GM23248 (cell line): ENCODE results near the gene LMAN2. TPM values are rescaled to one million over a fixed set of nuclear protein-coding genes. Genes with fewer than 3 reads are reported as not detected.

ENCODE experiments used
- DNase-seq: peaks from one replicate; pipeline ENCODE4 v3.0.0-alpha.2; 2015
- H2AFZ ChIP-seq: fragments of 200-600 bp; sonication (generic); 2 replicates; pipeline ENCODE4 v1.6.1; 2016; ENCODE audit warnings: antibody characterized with exemption
- H3F3A ChIP-seq: fragments of 200-600 bp; sonication (generic); 2 replicates; pipeline ENCODE4 v1.6.1; 2016; ENCODE audit warnings: mild to moderate bottlenecking, antibody characterized with exemption, mixed run types; ENCODE audit not compliant: insufficient read depth
- H3K27ac ChIP-seq: fragments of 200-600 bp; sonication (generic); 2 replicates; pipeline ENCODE4 v1.5.1; 2016; ENCODE audit warnings: mild to moderate bottlenecking
- H3K27me3 ChIP-seq: fragments of 200-600 bp; sonication (generic); replicated peaks from 2 replicates; pipeline ENCODE4 v1.6.1; 2016; ENCODE audit warnings: mild to moderate bottlenecking; ENCODE audit not compliant: insufficient read depth
- H3K36me3 ChIP-seq: fragments of 200-600 bp; sonication (generic); 2 replicates; pipeline ENCODE4 v1.6.1; 2016; ENCODE audit warnings: low read depth, mild to moderate bottlenecking
- H3K4me1 ChIP-seq: fragments of 200-600 bp; sonication (generic); 2 replicates; pipeline ENCODE4 v1.6.1; 2016; ENCODE audit warnings: mild to moderate bottlenecking; ENCODE audit not compliant: insufficient read depth
- H3K4me2 ChIP-seq: fragments of 200-600 bp; sonication (generic); one replicate; pipeline ENCODE4 v1.6.1; 2016; ENCODE audit warnings: mild to moderate bottlenecking; ENCODE audit not compliant: unreplicated experiment
- H3K4me3 ChIP-seq: fragments of 200-600 bp; sonication (generic); 2 replicates; pipeline ENCODE4 v1.5.1; 2016; ENCODE audit warnings: mild to moderate bottlenecking
- H3K79me2 ChIP-seq: fragments of 200-600 bp; sonication (generic); 2 replicates; pipeline ENCODE4 v1.6.1; 2016; ENCODE audit warnings: mild to moderate bottlenecking; ENCODE audit not compliant: insufficient read depth
- H3K9ac ChIP-seq: fragments of 200-600 bp; sonication (generic); 2 replicates; pipeline ENCODE4 v1.6.1; 2016; ENCODE audit warnings: mild to moderate bottlenecking
- H3K9me2 ChIP-seq: fragments of 200-600 bp; sonication (generic); 2 replicates; pipeline ENCODE4 v1.6.1; 2016; ENCODE audit warnings: mixed run types, mild to moderate bottlenecking, moderate library complexity; ENCODE audit not compliant: insufficient read depth
- H3K9me3 ChIP-seq: fragments of 200-600 bp; sonication (generic); one replicate; pipeline ENCODE4 v1.6.1; 2017; ENCODE audit warnings: low read depth
- H4K20me1 ChIP-seq: fragments of 200-600 bp; sonication (generic); 2 replicates; pipeline ENCODE4 v1.6.0; 2016; ENCODE audit not compliant: insufficient read depth
- EZH2 ChIP-seq: fragments of 200-600 bp; sonication (generic); IDR thresholded peaks from 2 replicates; pipeline ENCODE4 v1.6.1; 2018; ENCODE audit warnings: antibody characterized with exemption, mild to moderate bottlenecking; ENCODE audit not compliant: insufficient read depth, poor library complexity, severe bottlenecking
- EZH2phosphoT487 ChIP-seq: fragments of 200-600 bp; sonication (generic); IDR thresholded peaks from 2 replicates; pipeline ENCODE4 v1.6.1; 2018; ENCODE audit warnings: antibody characterized with exemption, moderate library complexity, mild to moderate bottlenecking, low read depth; ENCODE audit not compliant: insufficient read depth
- WGBS, 2 experiments: methylation state at CpG; one replicate each; pipeline ENCODE4 v1.1.6; 2015 to 2017; ENCODE audit warnings: low lambda C conversion rate in 2 of 2, low coverage in 1 of 2; ENCODE audit errors: missing lambda C conversion rate in 2 of 2; 5-methylcytosine and 5-hydroxymethylcytosine counted together
- in situ Hi-C: fragments of 300-500 bp; cut with MboI; formaldehyde crosslinking; loops from 2 replicates; pipeline ENCODE4 v1.15.0; 2020
- polyA plus RNA-seq: library from polyadenylated mRNA; unstranded; fragments of >200 nt; fragmentation: Nextera tagmentation; extraction: Ambion mirVana; gene quantifications from 2 replicates; pipeline ENCODE4 v1.2.1, GENCODE V29; 2016
- total RNA-seq: library from RNA; depleted of rRNA; stranded (reverse); fragments of >200 nt; shearing (Covaris generic); gene quantifications from 2 replicates; pipeline ENCODE4 v1.2.3, GENCODE V29; 2014

LMAN2 gene
- total and polyA plus RNA-seq, 2 experiments from 2014 or later = 303 to 313 TPM

- no peak for DNase-seq
Observed at GRCh38 chr5:177367981-177368868, 16.8 kb upstream of the LMAN2 start.

GRCh38 chr5:177367323-177367848 lies 15.9 kb upstream of the LMAN2 start:
- H3K9me2 ChIP-seq = no peaks in the 10 kb centered on the region
- no peaks in the 10 kb centered on the region for H3F3A ChIP-seq
- H3K9me3 ChIP-seq = no peaks in the 10 kb centered on the region
- DNase-seq = no peak
- no peaks in the 10 kb centered on the region for H3K27me3 ChIP-seq
- in situ Hi-C loops = no loop called here
- no peaks in the 10 kb centered on the region for H3K79me2 ChIP-seq
- peak overlapping the region; percentile 92 for H2AFZ ChIP-seq
- no peak for TF ChIP-seq EZH2phosphoT487
- TF ChIP-seq EZH2 = no peak
- H3K4me3 ChIP-seq = peak overlapping the region; percentile 66
- no peaks in the 10 kb centered on the region for H4K20me1 ChIP-seq
- 9 to 11% methylated on average over 32 to 40 of the region's 46 CpGs for WGBS, 2 experiments
- H3K27ac ChIP-seq = no peak overlapping the region
- 0 out of 2 replicates have a peak overlapping the region, but pooled peaks have one; percentile 80 for H3K9ac ChIP-seq
- peaks cover 19% of the 10 kb centered on the region for H3K4me1 ChIP-seq
- no peaks in the 10 kb centered on the region for H3K36me3 ChIP-seq
- peak overlapping the region; percentile 86 for H3K4me2 ChIP-seq

More at GRCh38 chr5:177367981-177368868, 16.8 kb upstream of the LMAN2 start:
- H3K4me1 ChIP-seq = peaks cover 18% of the 10 kb centered on the region
- no peaks in the 10 kb centered on the region for H3K79me2 ChIP-seq
- TF ChIP-seq EZH2phosphoT487 = no peak
- no peak for TF ChIP-seq EZH2
- H3K4me3 ChIP-seq = no peak overlapping the region
- H3F3A ChIP-seq = no peaks in the 10 kb centered on the region
- no peaks in the 10 kb centered on the region for H3K9me3 ChIP-seq
- 82 to 85% methylated on average over 29 of the region's 29 CpGs for WGBS, 2 experiments
- H3K27me3 ChIP-seq = no peaks in the 10 kb centered on the region
- H3K9ac ChIP-seq = no peak overlapping the region
- no peak overlapping the region for H2AFZ ChIP-seq
- no peak overlapping the region for H3K27ac ChIP-seq
- no peaks in the 10 kb centered on the region for H3K9me2 ChIP-seq
- no peaks in the 10 kb centered on the region for H3K36me3 ChIP-seq
- in situ Hi-C loops = no loop called here
- H4K20me1 ChIP-seq = no peaks in the 10 kb centered on the region
- H3K4me2 ChIP-seq = no peak overlapping the region

GRCh38 chr5:177366528-177367322 lies 15.3 kb upstream of the LMAN2 start:
- in situ Hi-C loops = no loop called here
- 5 to 6% methylated on average over 32 to 34 of the region's 36 CpGs for WGBS, 2 experiments
- DNase-seq = peak; percentile 92
- no peaks in the 10 kb centered on the region for H3K9me2 ChIP-seq
- H3K27ac ChIP-seq = peak overlapping the region; percentile 56
- no peaks in the 10 kb centered on the region for H4K20me1 ChIP-seq
- H3K4me3 ChIP-seq = peak overlapping the region; percentile 66
- H2AFZ ChIP-seq = peak overlapping the region; percentile 92
- no peaks in the 10 kb centered on the region for H3K36me3 ChIP-seq
- peak overlapping the region; percentile 86 for H3K4me2 ChIP-seq
- peaks cover 19% of the 10 kb centered on the region for H3K4me1 ChIP-seq
- TF ChIP-seq EZH2phosphoT487 (no peak), EZH2 (no peak)
- no peaks in the 10 kb centered on the region for H3F3A ChIP-seq
- H3K27me3 ChIP-seq = no peaks in the 10 kb centered on the region
- H3K79me2 ChIP-seq = no peaks in the 10 kb centered on the region
- no peaks in the 10 kb centered on the region for H3K9me3 ChIP-seq
- peak overlapping the region; percentile 80 for H3K9ac ChIP-seq

- no peak for DNase-seq
- H3K4me2 ChIP-seq = no peak overlapping the region
- H3K9ac ChIP-seq = peak overlapping the region; percentile 80
- H3K4me1 ChIP-seq = peaks cover 19% of the 10 kb centered on the region
- 92 to 98% methylated on average over 12 to 14 of the region's 14 CpGs for WGBS, 2 experiments
- H3K4me3 ChIP-seq = peak overlapping the region; percentile 66; the same call in 1 of the 2 replicates
- H2AFZ ChIP-seq = peak overlapping the region; percentile 92
- in situ Hi-C loops = no loop called here
- no peaks in the 10 kb centered on the region for H4K20me1 ChIP-seq
- no peaks in the 10 kb centered on the region for H3K9me3 ChIP-seq
- H3K27me3 ChIP-seq = no peaks in the 10 kb centered on the region
- H3F3A ChIP-seq = no peaks in the 10 kb centered on the region
- peak overlapping the region; percentile 56; the same call in 1 of the 2 replicates for H3K27ac ChIP-seq
- no peaks in the 10 kb centered on the region for H3K36me3 ChIP-seq
- TF ChIP-seq EZH2phosphoT487 (no peak), EZH2 (no peak)
- H3K79me2 ChIP-seq = no peaks in the 10 kb centered on the region
- no peaks in the 10 kb centered on the region for H3K9me2 ChIP-seq
Observed at GRCh38 chr5:177365845-177366527, 14.5 kb upstream of the LMAN2 start.
